ENCODE measurements around the gene ZNF480.
"Not testable (repeated sequence)": the region's sequence is repeated elsewhere in the genome, so short reads cannot be mapped to it uniquely, and the experiment has no call there.

The ZNF480 gene

GRCh38 chr19:52336791-52337381 is 39.9 kb downstream of the ZNF480 start:
- Histone ChIP-seq H3K4me3 (peak overlapping the region; percentile 79), H3K27ac (peak overlapping the region; percentile 63 to 79)
- no peak for TF ChIP-seq CTCF (IDR thresholded peaks at IDR 0.05)
- no peak for DNase-seq (ENCODE audit: low spot score)

- not testable (repeated sequence) for H3K27ac ChIP-seq; H3K4me3 ChIP-seq; DNase-seq (ENCODE audit: low spot score)
Observed at GRCh38 chr19:52339022-52339421, 42.1 kb downstream of the ZNF480 start.

- DNase-seq (ENCODE audit: low spot score) = no peak
- TF ChIP-seq CTCF (IDR thresholded peaks at IDR 0.05) = no peak
- no peak overlapping the region for H3K27ac ChIP-seq
- no peak overlapping the region for H3K4me3 ChIP-seq
Observed at GRCh38 chr19:52343548-52343947, 46.6 kb downstream of the ZNF480 start.

GRCh38 chr19:52345162-52345561 is 48.2 kb downstream of the ZNF480 start:
- H3K4me3 ChIP-seq = no peak overlapping the region
- TF ChIP-seq CTCF (IDR thresholded peaks at IDR 0.05) = no peak
- no peak overlapping the region for H3K27ac ChIP-seq
- DNase-seq (ENCODE audit: low spot score) = no peak

- Histone ChIP-seq H3K27ac (no peak overlapping the region), H3K4me3 (no peak overlapping the region)
- DNase-seq (ENCODE audit: low spot score) = no peak
- TF ChIP-seq CTCF (IDR thresholded peaks at IDR 0.05) = no peak
Observed at GRCh38 chr19:52351512-52351911, 54.5 kb downstream of the ZNF480 start.

GRCh38 chr19:52366414-52366824 is 69.5 kb downstream of the ZNF480 start:
- H3K4me3 ChIP-seq = no peak overlapping the region
- TF ChIP-seq CTCF (IDR thresholded peaks at IDR 0.05) = no peak

GRCh38 chr19:52369559-52370340 is 72.8 kb downstream of the ZNF480 start, which contains the start of gene ZNF880:
Gene ZNF880, plus strand, starts transcription at chr19:52369923. Its CDS starts 43 bp downstream, at chr19:52369966.
- DNase-seq (ENCODE audit: low spot score) = peak; percentile 91
- peak within 1 kb of the TSS; percentile 85 to 89 for H3K27ac ChIP-seq
- no peak for TF ChIP-seq CTCF (IDR thresholded peaks at IDR 0.05)
- peak within 1 kb of the TSS; percentile 72 for H3K4me3 ChIP-seq

More at GRCh38 chr19:52366414-52366824, 69.5 kb downstream of the ZNF480 start:
- H3K27ac ChIP-seq = no peak overlapping the region
- no peak for DNase-seq (ENCODE audit: low spot score)

All from coronary artery (tissue), 2 donors.